ENCODE results near the gene MOV10L1. TPM values are rescaled to one million over a fixed set of nuclear protein-coding genes. Genes with fewer than 3 reads are reported as not detected.
A peak's percentile ranks its signal among the peaks of the same experiment; 100 is the strongest.

Gene MOV10L1
- total RNA-seq = 0.83 and 1.0 TPM in 2 replicates
- polyA plus RNA-seq = 0.03 and 0.40 TPM in 2 replicates
- 0.24 TPM in 1 of 2 replicates, not detected in the other for polyA plus RNA-seq (2012)
- not detected in 2 replicates for polyA minus RNA-seq (ENCODE audit: low replicate concordance)

- TF ChIP-seq CTCF (conservative IDR thresholded peaks at IDR 0.05 in 1 of 2, IDR thresholded peaks at IDR 0.05 in 1 of 2; ENCODE audit: low read depth in 1 of 2, low read length in 2 of 2) = no peak
- Histone ChIP-seq H3K27ac (ENCODE audit: insufficient read depth, low read length) (no peak within 1 kb of the TSS), H3K27me3 (ENCODE audit: control insufficient read depth, insufficient read depth, low read length) (peaks cover 4% of the 10 kb centered on the region), H3K4me2 (ENCODE audit: extremely low read depth, insufficient read depth, low read length) (no peak within 1 kb of the TSS), H3K79me2 (ENCODE audit: control insufficient read depth, insufficient read depth, low read length) (no peaks in the 10 kb centered on the region), H2AFZ (ENCODE audit: low read length) (no peak within 1 kb of the TSS), H3K4me1 (ENCODE audit: control insufficient read depth, extremely low read depth, insufficient read depth, low read length) (no peaks in the 10 kb centered on the region), H3K9me3 (ENCODE audit: control insufficient read depth, insufficient read depth, low read depth, low read length) (no peaks in the 10 kb centered on the region), H3K36me3 (ENCODE audit: control insufficient read depth, insufficient read depth, low read length) (no peaks in the 10 kb centered on the region), H3K4me3 (replicated peaks in 1 of 4; ENCODE audit: control extremely low read depth in 1 of 4, insufficient read depth in 1 of 4, low read depth in 3 of 4, low read length in 4 of 4) (no peak within 1 kb of the TSS), H4K20me1 (ENCODE audit: control insufficient read depth, extremely low read depth, insufficient read depth, low read length) (no peaks in the 10 kb centered on the region), H3K9ac (ENCODE audit: insufficient read depth, low read length) (no peak within 1 kb of the TSS)
- peak; percentile 17 to 34 for DNase-seq (ENCODE audit: low read depth in 2 of 2)
Measured at GRCh38 chr22:50089682-50090411, at the start of gene MOV10L1. Gene MOV10L1, plus strand, starts transcription at chr22:50090006. Its CDS starts 83 bp downstream, at chr22:50090089.

GRCh38 chr22:50040717-50041116, 49.1 kb upstream of the MOV10L1 start:
- H3K27me3 ChIP-seq (ENCODE audit: control insufficient read depth, insufficient read depth, low read length) = peaks cover 4% of the 10 kb centered on the region

More at GRCh38 chr22:50040717-50041116, 49.1 kb upstream of the MOV10L1 start:
- H2AFZ ChIP-seq (ENCODE audit: low read length) = no peak overlapping the region
- DNase-seq (ENCODE audit: low read depth in 2 of 2) = no peak
- H3K9ac ChIP-seq (ENCODE audit: insufficient read depth, low read length) = no peak overlapping the region
- H4K20me1 ChIP-seq (ENCODE audit: control insufficient read depth, extremely low read depth, insufficient read depth, low read length) = no peaks in the 10 kb centered on the region
- H3K27ac ChIP-seq (ENCODE audit: insufficient read depth, low read length) = no peak overlapping the region
- H3K79me2 ChIP-seq (ENCODE audit: control insufficient read depth, insufficient read depth, low read length) = no peaks in the 10 kb centered on the region
- no peaks in the 10 kb centered on the region for H3K4me1 ChIP-seq (ENCODE audit: control insufficient read depth, extremely low read depth, insufficient read depth, low read length)
- H3K36me3 ChIP-seq (ENCODE audit: control insufficient read depth, insufficient read depth, low read length) = no peaks in the 10 kb centered on the region
- no peak overlapping the region for H3K4me3 ChIP-seq (replicated peaks in 1 of 4; ENCODE audit: control extremely low read depth in 1 of 4, insufficient read depth in 1 of 4, low read depth in 3 of 4, low read length in 4 of 4)
- no peak overlapping the region for H3K4me2 ChIP-seq (ENCODE audit: extremely low read depth, insufficient read depth, low read length)
- H3K9me3 ChIP-seq (ENCODE audit: control insufficient read depth, insufficient read depth, low read depth, low read length) = no peaks in the 10 kb centered on the region
- no peak for TF ChIP-seq EZH2 (IDR thresholded peaks at IDR 0.05; ENCODE audit: low read length, missing control alignments)
- TF ChIP-seq CTCF (conservative IDR thresholded peaks at IDR 0.05 in 1 of 2, IDR thresholded peaks at IDR 0.05 in 1 of 2; ENCODE audit: low read depth in 1 of 2, low read length in 2 of 2) = no peak

Data from fibroblast of lung (primary cell).